Smooth muscle cell of the umbilical artery (primary cell): Measurements from ENCODE around the gene RFX6. TPM values are rescaled to one million over a fixed set of nuclear protein-coding genes. Genes with fewer than 3 reads are reported as not detected.

Experiments used
- total RNA-seq: library from RNA; depleted of rRNA; stranded (reverse); fragments of >200 nt; gene quantifications from 2 replicates; pipeline ENCODE4 v1.2.3, GENCODE V29; 2014

RFX6 gene
- not detected in 2 replicates for total RNA-seq

GRCh38 chr6:116876635-116877611 is at the start of gene RFX6:
Gene RFX6, plus strand, starts transcription at chr6:116877242. Its CDS starts 34 bp downstream, at chr6:116877276.

DNA sequence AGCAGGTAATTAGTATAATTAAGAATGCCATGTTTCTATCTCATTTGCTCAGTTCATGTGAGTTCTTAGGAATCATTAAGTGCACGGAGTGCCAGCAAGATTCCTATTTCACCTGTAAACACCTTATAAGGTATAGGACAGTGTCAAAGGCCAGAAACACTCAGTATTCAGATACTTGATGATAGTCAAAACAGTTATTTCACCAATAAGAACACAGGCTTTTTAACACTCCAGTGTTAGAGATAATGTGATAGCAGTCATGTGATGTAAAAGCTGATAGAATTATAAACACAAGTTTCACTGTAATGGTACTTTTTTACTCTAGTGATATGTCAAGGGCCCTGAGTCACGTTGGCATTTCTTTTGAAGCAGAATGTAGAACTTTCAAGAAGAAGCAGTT is 48.1 kb upstream of the RFX6 start, which contains the start of gene GPRC6A:
GPRC6A (minus strand) TSS at position 101 of the 400 bp plus-strand sequence; CDS start at position 31, 70 bp downstream.

Other genes with a start within 250 kb of the RFX6 start
- 18.5 and 19.3 TPM in 2 replicates for gene ZUP1, start 208.5 kb upstream of the RFX6 start, total RNA-seq
- 12.8 and 14.0 TPM in 2 replicates for gene KPNA5, start 196.0 kb upstream of the RFX6 start, total RNA-seq
- gene FAM162B, start 111.5 kb upstream of the RFX6 start, total RNA-seq, result not detected in 2 replicates
- not detected in 2 replicates for gene GPRC6A, start 48.2 kb upstream of the RFX6 start, total RNA-seq